ENCODE results near the gene NTNG2.

The NTNG2 gene

DNA sequence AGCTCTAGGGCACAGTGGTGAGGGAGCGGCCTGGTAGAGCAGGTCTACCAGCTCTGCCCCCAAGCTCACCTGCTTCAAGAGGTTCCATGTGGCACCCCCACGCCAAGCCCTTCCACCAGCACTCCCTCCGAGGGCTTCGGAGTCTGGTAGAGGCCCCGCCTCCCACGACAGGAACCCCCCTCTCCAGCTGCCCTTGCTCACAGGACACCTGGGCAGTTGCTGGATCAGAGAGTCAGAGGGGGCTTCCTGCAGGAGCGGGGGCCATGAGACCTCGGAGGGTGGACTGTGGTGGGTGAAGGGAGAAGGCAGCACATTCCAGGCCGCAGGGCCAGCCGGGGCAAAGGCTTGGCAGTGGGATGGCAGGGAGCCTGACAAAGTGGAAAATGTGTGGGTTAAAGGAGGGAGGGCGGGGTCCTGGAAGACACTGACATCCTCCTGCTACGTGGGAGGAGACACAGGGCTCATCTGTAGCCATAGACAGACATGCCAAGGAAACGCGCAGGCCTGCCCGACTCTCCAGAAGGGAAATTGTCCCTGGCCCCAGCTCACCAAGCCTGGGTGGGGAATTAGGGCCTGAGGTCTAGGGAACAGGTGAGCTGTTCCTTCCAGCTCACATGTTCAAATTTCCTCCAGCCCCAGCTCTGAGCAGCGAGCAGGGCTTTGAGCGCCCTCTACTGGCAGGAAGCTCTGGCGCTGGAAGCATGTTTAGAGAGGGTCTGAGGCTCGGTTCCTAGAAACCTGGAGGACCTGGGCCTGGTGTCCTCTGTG lies 74.2 kb downstream of the NTNG2 start:
- peak; percentile 77 for DNase-seq (ENCODE audit: low spot score)

DNA sequence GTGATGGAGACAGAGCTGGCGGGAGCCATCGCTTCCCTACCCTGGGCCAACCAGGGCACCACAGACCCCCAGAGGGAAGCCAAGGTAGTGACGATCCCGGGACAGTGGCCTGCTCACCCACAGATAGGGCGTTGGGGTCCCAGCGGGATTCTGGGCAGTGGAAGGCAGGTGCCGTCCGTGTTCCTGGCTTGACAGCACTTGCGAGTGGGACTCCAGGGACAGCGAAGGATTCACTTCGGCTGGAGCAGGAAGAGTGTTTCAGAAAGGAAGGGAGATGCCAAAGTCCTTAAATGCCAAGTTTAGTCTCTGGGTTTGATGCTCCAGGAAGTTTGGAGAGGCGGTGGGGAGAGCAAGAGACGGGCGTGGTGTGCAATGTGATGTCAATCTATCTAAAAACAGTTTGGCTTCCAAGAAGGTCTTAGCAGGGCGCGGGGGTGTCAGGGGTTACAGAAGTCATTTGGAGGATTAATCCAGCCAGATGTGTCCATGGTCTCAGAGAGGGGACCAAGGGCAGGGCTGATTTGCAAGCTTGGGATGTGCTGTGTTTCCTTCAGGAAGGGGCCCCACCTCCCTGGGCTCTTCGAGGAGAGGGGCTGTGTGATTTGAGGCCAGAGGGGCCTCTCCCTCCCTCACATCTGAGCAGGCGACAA lies 74.9 kb downstream of the NTNG2 start:
- DNase-seq (ENCODE audit: low spot score): no peak

DNA sequence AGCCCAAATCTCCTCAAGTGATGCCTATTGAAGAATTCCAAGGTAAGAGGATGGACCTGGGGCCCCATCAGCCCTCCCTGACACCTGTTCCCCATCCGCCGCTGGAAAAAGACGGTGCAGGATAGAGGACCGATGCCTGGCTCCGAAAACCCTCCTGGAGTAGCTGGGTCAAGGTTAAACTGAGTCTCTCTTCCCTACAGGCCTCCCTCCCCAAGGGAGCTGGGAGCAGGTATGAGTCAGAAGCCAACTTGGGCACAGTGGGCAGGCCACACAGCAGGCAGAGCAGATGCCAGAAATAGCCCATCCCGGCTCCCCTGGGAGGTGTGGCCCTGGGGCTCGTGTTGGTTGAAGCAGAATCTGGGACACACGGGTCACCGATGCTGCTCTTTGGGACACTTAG lies 75.6 kb downstream of the NTNG2 start:
- no peak for DNase-seq (ENCODE audit: low spot score)

DNA sequence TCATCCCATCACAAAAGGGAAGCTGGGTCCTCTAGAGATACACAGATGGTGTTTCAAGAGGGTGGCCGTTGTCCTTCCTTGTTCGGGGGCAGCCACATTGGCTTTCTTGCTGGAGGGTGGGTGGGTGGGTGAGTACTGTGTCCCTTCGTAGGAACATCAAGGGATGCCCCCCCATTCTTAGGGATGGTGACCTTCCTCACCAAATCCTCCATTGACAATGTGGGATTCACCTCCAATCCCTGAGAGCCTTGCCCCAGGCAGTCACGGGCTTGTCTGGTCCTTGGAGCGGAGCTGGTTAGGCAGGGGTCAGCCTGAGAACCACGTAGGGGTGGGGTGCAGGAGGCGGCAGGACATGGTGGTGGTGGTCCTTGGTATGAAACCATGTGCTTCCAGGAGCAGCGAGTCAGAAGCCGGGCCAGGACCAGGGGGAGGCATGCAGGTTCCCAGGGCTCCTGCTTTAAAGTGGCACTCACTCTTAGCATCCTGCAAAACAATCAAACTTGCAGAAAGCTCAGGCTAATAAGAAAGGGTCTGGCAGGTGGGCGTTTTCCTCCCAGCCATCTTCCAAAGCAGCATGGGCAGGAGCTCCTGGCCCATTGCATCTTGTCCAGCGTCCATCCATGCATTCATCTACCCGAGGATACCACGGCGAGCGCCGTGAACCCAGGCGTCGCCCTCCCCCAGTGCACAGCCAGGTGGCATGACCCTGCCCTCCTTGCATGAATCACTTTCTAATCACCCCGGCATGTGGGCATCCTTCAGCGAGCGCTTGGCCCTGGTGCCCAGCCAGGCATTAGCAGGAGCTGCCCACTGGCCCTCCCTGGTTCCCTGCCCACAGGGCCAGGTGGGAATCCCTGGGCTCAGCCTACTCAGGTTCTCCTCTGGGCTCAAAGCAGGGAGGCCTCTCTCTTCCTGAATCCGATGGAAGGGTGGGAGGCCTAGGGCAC lies 76.4 kb downstream of the NTNG2 start:
- DNase-seq (ENCODE audit: low spot score): no peak

DNA sequence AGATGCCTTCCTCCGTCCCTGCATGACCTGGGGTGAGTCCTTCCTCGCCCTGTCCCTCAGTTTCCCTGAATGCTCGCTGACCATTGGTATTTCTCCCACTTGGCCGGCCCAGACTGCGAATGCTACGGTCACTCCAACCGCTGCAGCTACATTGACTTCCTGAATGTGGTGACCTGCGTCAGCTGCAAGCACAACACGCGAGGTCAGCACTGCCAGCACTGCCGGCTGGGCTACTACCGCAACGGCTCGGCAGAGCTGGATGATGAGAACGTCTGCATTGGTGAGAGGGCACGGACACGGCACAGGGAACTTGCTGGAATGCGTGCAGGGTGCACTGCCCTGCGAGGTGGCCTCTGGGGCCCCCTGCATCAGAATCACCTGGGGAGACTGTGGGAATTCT lies 77.1 kb downstream of the NTNG2 start:
- no peak for DNase-seq (ENCODE audit: low spot score)

DNA sequence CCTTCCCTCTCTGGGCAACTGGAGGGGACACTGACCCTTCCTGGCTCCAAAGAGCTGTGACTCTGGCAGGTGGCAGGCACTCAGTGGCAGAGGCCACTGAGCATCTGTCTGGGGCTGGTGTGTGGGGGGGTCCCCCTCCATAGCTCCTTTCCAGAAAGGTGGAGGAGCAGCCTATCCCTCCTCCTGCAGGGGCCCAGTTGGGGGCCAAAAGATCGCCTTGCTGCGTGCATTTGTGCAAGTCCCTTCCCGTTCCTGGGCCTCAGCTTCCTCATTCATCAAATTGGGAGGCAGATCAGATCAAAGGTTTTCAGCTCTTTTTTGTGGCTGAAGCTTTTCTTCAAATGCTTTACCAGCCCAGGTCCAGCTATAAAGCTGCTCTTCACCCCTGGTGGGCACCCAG lies 77.7 kb downstream of the NTNG2 start:
- DNase-seq (ENCODE audit: low spot score): no peak

DNA sequence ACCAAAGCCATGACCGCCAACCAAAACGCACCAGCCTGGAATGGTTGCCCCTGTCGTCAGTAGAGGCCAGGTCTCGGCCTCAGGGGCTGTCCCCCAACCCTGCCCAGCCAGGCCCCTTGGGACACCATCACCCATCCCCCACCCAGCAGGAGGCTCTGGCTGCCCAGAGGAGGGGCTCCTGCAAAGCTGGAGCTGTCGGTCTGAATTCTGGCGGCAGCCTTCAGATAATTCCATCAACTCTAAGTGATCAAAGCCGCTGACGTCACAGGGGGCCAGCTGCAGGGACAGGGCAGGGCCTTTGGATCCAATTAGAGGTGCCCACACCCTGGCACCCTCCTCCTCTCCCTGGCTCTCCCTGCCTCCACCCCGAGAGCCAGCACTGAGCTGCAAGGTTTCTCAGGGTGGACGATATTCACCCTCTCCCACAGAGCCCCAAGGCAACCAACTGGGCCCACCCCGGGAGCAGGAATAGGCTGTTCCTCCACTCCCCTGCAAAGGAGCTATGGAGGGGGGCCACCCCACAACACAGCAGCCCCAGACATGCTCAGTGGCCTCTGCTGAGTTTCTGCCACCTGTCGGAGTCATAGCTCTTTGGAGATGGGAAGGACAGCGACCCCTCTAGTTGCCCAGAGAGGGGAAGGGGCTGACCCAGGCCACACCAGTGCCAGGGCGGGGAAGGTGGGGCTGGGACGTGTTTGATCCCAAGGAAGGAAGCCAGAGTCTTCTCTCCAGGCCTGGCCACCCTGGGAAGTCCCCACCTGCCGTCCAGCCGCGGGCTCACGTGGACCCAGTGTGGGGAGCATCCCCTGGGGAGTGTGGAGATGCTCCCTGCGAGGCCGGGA lies 78.4 kb downstream of the NTNG2 start:
- DNase-seq (ENCODE audit: low spot score): no peak

DNA sequence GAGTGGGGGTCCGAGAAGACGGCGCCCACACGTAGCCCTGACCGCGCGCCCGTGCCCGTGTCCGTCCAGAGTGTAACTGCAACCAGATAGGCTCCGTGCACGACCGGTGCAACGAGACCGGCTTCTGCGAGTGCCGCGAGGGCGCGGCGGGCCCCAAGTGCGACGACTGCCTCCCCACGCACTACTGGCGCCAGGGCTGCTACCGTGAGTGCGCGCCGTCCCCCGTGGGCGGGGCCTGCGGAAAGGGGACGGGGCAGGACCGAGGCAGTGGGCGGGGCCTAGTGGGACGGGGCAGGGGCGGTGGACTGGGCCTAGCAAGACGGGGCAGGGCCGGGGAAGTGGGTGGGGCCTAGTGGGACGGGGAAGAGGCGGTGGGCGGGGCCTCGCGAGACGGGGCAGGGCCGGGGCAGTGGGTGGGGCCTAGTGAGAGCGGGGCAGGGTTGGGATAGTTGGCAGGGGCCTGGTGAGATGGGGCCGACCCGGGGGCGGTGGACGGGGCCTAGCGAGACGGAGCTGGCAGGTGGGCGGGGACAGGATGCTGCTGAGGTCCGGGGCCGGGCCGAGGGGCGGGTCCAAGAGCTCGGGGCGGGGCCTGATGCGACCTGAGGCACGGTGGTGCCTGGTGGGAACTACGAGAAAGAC lies 79.1 kb downstream of the NTNG2 start:
- peak; percentile 99 for DNase-seq (ENCODE audit: low spot score)

DNA sequence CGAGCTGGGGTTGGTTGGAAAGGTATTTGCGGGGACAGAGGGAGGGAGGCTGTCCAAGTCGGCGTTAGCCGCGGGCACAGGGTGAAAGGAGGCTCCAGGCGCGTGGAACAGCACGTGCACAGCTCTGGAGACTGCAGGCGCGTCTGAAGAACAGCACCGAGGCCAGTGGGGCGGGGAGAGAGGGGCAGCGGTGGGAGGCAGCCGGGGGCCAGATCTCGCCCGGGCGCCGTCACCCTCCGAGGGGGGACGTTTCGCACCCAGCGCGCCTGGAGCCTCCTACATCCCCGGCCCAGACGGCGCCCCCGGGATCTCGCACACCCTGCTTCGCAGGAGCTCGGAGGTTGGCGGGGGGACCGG lies 79.6 kb downstream of the NTNG2 start:
- DNase-seq (ENCODE audit: low spot score): no peak

DNA sequence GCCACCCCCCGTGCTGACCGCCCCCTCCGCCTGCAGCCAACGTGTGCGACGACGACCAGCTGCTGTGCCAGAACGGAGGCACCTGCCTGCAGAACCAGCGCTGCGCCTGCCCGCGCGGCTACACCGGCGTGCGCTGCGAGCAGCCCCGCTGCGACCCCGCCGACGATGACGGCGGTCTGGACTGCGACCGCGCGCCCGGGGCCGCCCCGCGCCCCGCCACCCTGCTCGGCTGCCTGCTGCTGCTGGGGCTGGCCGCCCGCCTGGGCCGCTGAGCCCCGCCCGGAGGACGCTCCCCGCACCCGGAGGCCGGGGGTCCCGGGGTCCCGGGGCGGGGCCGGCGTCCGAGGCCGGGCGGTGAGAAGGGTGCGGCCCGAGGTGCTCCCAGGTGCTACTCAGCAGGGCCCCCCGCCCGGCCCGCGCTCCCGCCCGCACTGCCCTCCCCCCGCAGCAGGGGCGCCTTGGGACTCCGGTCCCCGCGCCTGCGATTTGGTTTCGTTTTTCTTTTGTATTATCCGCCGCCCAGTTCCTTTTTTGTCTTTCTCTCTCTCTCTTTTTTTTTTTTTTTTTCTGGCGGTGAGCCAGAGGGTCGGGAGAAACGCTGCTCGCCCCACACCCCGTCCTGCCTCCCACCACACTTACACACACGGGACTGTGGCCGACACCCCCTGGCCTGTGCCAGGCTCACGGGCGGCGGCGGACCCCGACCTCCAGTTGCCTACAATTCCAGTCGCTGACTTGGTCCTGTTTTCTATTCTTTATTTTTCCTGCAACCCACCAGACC lies 80.2 kb downstream of the NTNG2 start:
- peak; percentile 61 for DNase-seq (ENCODE audit: low spot score)

DNA sequence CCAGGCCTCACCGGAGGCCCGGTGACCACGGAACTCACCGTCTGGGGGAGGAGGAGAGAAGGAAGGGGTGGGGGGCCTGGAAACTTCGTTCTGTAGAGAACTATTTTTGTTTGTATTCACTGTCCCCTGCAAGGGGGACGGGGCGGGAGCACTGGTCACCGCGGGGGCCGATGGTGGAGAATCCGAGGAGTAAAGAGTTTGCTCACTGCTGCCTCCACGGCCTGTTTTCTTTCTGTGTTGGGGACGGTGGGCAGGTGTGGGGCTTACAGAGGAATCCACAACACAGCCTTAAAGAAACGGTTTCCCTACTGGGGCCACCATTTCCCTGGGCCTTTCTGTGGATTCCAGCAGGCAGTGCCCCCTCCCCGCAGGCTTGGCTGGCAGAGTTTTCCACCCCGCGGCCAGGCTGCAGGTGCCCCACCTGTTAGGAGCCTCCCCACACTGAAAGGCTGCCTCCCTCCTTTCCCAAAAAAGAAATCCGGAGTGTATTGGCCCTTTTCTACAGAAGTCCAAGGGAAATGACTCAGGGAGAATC lies 80.8 kb downstream of the NTNG2 start:
- DNase-seq (ENCODE audit: low spot score): no peak

DNA sequence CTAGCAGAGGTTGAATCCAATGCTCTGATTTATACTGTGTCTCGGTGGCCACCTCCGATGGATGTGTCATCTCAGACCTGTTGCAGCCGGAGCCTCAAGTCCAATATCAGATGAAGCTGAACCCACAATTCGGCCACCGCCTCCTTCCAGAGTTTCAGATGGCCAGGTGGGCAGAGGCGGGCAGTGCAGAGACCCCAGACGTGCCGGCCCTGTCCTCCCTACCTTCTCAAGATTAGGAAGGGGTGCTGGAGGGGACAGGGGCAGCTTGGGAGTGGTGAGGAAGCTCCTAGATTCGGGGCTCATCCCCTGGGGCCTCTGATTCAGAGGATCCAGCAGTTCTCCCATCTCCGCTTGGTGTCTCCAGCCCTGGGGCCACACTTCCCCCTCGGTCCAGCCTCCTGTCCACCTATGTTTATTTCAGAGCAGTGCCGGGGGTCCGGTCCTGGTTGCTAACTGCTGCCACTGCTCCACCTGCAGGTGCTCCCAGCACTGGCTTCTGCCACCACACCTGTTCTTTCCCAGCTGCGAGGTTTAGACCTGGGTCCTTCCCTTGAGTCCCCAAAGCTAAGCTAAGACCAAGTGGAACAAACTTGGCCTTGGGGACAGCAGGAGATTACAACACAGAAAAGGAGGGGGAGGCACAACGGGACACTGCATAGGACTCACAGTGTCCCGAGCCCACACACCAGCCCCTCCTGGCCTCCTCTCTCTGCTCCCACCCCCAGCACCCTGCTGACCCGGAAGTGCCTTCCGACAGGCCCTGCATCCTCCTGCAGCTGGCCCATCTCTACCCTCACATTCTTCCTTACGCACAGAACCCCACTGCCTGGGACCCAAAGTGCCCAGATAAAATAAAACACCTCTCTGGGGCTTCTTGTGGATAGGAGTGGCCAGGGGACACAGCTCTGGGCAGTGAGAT lies 81.6 kb downstream of the NTNG2 start:
- DNase-seq (ENCODE audit: low spot score): no peak

DNA sequence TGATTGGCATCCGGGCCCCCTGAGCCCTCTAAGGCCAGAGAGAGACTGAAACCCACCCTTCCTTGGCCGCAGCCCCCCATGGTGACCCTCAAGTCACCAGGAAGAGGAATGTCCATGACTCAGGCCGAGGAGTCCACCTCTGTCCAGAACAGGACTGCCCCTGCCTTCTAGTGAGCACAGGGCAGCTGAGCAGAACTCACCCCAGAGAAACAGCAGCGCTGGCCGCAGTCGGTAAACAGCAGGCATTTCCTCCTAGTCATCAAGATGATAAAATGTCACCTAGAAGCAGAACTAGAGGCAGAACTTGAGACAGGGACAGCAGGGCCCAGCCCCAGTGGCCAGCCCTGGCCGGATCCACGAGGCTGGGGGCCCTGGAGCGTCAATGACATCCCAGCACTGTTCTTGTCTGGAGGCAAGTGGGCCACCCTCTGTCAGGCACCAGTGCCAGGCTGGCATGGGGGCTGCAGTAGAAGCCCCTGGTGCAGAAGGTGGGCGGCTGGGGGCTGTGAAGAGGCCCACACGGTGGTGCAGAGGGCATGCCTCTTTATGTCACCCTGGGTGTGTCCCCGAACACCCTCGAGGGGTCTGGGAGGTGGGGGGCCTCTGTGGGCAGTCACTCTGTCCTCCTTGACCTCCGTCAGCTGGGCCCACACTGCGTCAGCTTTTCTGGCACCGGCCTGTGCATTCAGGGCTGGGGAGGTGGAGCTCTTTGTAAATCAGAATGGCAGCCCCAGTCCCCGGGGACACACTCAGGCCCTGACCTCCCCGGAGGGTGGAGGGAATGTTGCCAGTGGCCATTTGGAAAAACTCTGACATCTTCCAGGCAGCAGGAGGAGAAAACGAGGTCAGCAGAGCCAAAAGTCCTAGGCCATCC lies 83.0 kb downstream of the NTNG2 start:
- no peak for DNase-seq (ENCODE audit: low spot score)

DNA sequence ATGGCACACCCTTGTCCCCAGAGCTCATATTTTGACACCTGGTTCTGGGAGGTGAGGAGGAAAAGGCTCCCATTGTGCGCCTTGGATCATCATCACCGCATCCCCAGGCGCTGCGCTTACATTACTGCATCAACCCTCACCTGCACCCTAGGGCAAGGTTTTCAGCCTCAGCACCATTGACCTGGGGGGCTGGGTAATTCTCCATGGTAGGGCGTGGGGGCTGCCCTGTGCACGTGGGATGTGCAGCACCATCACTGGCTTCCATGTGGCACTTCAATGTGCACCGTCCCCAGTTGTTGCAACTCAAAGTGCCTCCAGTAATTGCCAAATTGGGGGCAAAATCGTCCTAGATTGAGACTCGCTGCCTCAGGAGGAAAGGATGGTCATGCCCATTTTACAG lies 83.6 kb downstream of the NTNG2 start:
- no peak for DNase-seq (ENCODE audit: low spot score)

DNA sequence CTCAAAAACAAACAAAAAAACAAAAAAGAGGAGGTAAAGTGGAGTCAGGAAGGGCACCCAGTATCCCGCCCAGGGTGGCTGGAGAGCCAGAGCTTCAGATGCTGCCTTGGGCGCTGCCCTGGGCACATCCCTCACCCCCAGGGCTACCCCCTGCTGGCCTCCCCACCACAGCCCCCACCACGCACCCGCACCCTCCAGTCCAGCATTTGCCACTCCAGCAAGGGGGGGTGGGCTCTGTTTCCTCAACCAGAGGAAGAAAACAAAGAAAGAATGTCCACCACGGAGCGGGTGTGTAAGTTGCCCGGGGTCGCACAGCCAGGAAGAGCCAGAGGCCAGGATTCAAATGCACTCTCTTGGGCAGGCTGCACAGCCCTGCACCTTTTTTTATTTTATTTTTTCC lies 86.1 kb downstream of the NTNG2 start:
- no peak for DNase-seq (ENCODE audit: low spot score)

DNA sequence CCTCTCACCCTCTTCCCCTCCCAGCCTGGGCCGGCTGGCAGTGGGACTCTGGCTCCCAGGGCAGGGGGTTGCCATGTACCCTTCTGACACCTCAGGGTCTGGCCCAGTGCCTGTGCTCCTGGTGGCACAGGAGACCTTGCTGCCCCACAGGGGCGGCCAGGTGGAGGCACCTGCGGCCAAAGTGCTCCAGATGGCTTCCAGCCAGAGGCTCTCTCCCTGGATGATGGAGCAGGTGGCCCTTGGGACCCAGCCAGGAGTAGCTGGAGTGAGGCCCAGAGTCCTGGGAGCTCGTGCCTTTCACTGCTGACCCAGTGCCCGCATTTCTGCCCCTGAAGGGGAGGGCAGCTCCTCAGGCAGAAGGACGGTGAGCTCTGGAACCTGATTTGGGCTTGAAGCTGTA lies 87.3 kb downstream of the NTNG2 start:
- DNase-seq (ENCODE audit: low spot score): no peak

DNA sequence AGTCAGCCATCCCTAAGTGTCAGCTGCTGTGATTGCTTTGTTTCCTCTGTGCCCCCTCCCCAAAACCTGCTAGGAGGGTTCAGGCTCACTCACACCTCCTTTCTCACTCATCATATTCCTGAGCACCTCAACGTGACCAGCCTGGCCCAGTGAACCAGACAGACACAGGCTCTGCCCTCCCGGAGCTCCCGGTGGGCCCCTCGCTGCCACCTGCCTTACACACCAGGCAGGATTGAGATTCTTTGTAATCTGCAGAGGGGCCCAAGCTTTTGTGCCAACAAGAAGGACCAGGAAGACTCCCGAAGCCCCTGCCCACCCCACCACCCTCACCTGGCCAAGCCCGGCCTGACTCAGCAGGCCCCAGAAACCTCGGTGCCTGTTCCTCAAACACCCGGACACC lies 87.8 kb downstream of the NTNG2 start:
- DNase-seq (ENCODE audit: low spot score): no peak
